ENCODE measurements around the gene MAPK8IP3. TPM values are rescaled to one million over a fixed set of nuclear protein-coding genes. Genes with fewer than 3 reads are reported as not detected.

The MAPK8IP3 gene
- total RNA-seq, 1 experiment from 2014 or later, result 72.3 TPM

- TF ChIP-seq FOXP4 (CRISPR knock-in tag; IDR thresholded peaks at IDR 0.05) (no peak), MAX (CRISPR knock-in tag; IDR thresholded peaks at IDR 0.05) (no peak), ATF1 (CRISPR knock-in tag; IDR thresholded peaks at IDR 0.05) (no peak), E2F4 (CRISPR knock-in tag; IDR thresholded peaks at IDR 0.05; ENCODE audit: borderline replicate concordance, low read depth) (no peak), GTF2I (CRISPR knock-in tag; conservative IDR thresholded peaks at IDR 0.05) (no peak), ETV6 (CRISPR knock-in tag; IDR thresholded peaks at IDR 0.05) (no peak), FOXP1 (CRISPR knock-in tag; IDR thresholded peaks at IDR 0.05; ENCODE audit: borderline replicate concordance) (no peak), ZNF512 (CRISPR knock-in tag; IDR thresholded peaks at IDR 0.05; ENCODE audit: borderline replicate concordance) (no peak), ATF6 (CRISPR knock-in tag; IDR thresholded peaks at IDR 0.05) (no peak), ZMAT4 (CRISPR knock-in tag; IDR thresholded peaks at IDR 0.05) (no peak), PRRX2 (CRISPR knock-in tag; IDR thresholded peaks at IDR 0.05) (no peak), ZBTB43 (CRISPR knock-in tag; IDR thresholded peaks at IDR 0.05) (no peak), ZNF425 (CRISPR knock-in tag; conservative IDR thresholded peaks at IDR 0.05) (no peak), NR3C1 (CRISPR knock-in tag; conservative IDR thresholded peaks at IDR 0.05; ENCODE audit: low read depth) (no peak), SMAD4 (CRISPR knock-in tag; IDR thresholded peaks at IDR 0.05) (no peak)
These were observed 104.5 kb downstream of the MAPK8IP3 start (continued) for GRCh38 chr16:1810536-1810935.

- Mint-ChIP-seq H3K36me3 (peaks cover 7% of the 10 kb centered on the region), H3K27me3 (ENCODE audit: low read depth) (no peaks in the 10 kb centered on the region), H3K27ac (no peak overlapping the region), H3K9me3 (no peaks in the 10 kb centered on the region), H3K4me1 (no peaks in the 10 kb centered on the region), H3K4me3 (no peak overlapping the region)
- ATAC-seq (peak; percentile 61), DNase-seq (ENCODE audit: low spot score) (peak; percentile 70)
- ChIA-PET CTCF (interaction anchor here (0.6 to 2.3 kb wide), 7 partner anchors 11 to 191 kb away, joined by 3 to 16 read pairs (median 5); no protein-coding TSS in a partner anchor), POLR2A (no interaction called here)
- TF ChIP-seq TP53 (CRISPR knock-in tag; IDR thresholded peaks at IDR 0.05), result no peak
- TF ChIP-seq GABPB1 (CRISPR knock-in tag; IDR thresholded peaks at IDR 0.05), result no peak
- TF ChIP-seq ZNF263 (CRISPR knock-in tag; IDR thresholded peaks at IDR 0.05; ENCODE audit: low read depth), result no peak
- no peak for TF ChIP-seq CREM (CRISPR knock-in tag; IDR thresholded peaks at IDR 0.05)
- TF ChIP-seq ZNF512 (CRISPR knock-in tag; IDR thresholded peaks at IDR 0.05; ENCODE audit: borderline replicate concordance), result no peak
- no peak for TF ChIP-seq ZNF671 (CRISPR knock-in tag; IDR thresholded peaks at IDR 0.05)
- TF ChIP-seq PREB (CRISPR knock-in tag; IDR thresholded peaks at IDR 0.05; ENCODE audit: borderline replicate concordance), result no peak
- TF ChIP-seq CREB1 (CRISPR knock-in tag; IDR thresholded peaks at IDR 0.05), result no peak
- no peak for TF ChIP-seq HMGA2 (CRISPR knock-in tag; IDR thresholded peaks at IDR 0.05)
These were observed 106.8 kb downstream of the MAPK8IP3 start for GRCh38 chr16:1812732-1813163.
